Gastrocnemius medialis (tissue), 4 donors: ENCODE measurements around the gene PRR16. TPM values are rescaled to one million over a fixed set of nuclear protein-coding genes. Genes with fewer than 3 reads are reported as not detected.

ENCODE experiments used
- ATAC-seq, 2 donors: fragments of 150-250 bp; one replicate each; pipeline ENCODE4 v1.9.1; 2016
- DNase-seq, 2 donors: peaks; one replicate each; pipeline ENCODE4 v3.0.0-alpha.2; 2019
- H3K27ac ChIP-seq, 4 donors: fragments of 200-600 bp; sonication (generic); 1 replicate in 1 of 4; 2 replicates in 3 of 4; pipeline ENCODE4 v1.5.1; 2016 to 2018; ENCODE audit warnings: mild to moderate bottlenecking in 2 of 4, moderate library complexity in 1 of 4
- H3K27me3 ChIP-seq, 3 donors: fragments of 200-600 bp; sonication (generic) in 2 of 3; 1 replicate in 1 of 3; 2 replicates in 2 of 3; pipeline versions ENCODE4 v1.5.1 to v1.6.0; 2016 to 2019; ENCODE audit warnings: mild to moderate bottlenecking in 1 of 3, moderate library complexity in 1 of 3
- H3K36me3 ChIP-seq, 2 donors: fragments of 200-600 bp; sonication (generic) in 1 of 2; one replicate each; pipeline ENCODE4 v1.5.1; 2017 to 2018
- H3K4me1 ChIP-seq, 2 donors: fragments of 200-600 bp; sonication (generic) in 1 of 2; one replicate each; pipeline ENCODE4 v1.5.1; 2016 to 2017; ENCODE audit warnings: mild to moderate bottlenecking in 2 of 2
- H3K4me3 ChIP-seq, 4 donors: fragments of 200-600 bp; sonication (generic) in 3 of 4; 1 replicate in 1 of 4; 2 replicates in 3 of 4; pipeline ENCODE4 v1.5.1; 2016 to 2019; ENCODE audit warnings: mild to moderate bottlenecking in 2 of 4
- H3K9me3 ChIP-seq, 3 donors: fragments of 200-600 bp; sonication (generic) in 2 of 3; 1 replicate in 1 of 3; 2 replicates in 2 of 3; pipeline ENCODE4 v1.5.1; 2016 to 2019
- CTCF ChIP-seq, 5 experiments: fragments of 450-650 bp in 3 of 5; fragments of 200-600 bp in 2 of 5; sonication (generic) in 2 of 5; IDR thresholded peaks in 4 of 5; conservative IDR thresholded peaks in 1 of 5; 1 replicate in 4 of 5; 2 replicates in 1 of 5; pipeline ENCODE4 v1.5.1; 2016 to 2019; ENCODE audit warnings: antibody characterized with exemption in 5 of 5, mild to moderate bottlenecking in 3 of 5, moderate library complexity in 3 of 5
- POLR2A ChIP-seq, 2 donors: fragments of 450-650 bp; IDR thresholded peaks; one replicate each; pipeline ENCODE4 v1.6.1; 2017; ENCODE audit warnings: antibody characterized with exemption in 2 of 2, mild to moderate bottlenecking in 2 of 2, moderate library complexity in 2 of 2
- in situ Hi-C, 4 donors: fragments of 200-750 bp; cut with MboI; loops; one replicate each; pipeline versions ENCODE4 v1.15.0 to v1.8.0; 2017; ENCODE audit warnings: low sequenced_read_pairs in 4 of 4
- intact Hi-C: fragments of 100-400 bp; cut with DNase I; formaldehyde crosslinking; loops from one replicate; pipeline ENCODE4 v1.15.1; 2023; ENCODE audit warnings: low total_unique reads
- total RNA-seq, 4 donors: library from RNA; depleted of rRNA; stranded (reverse); fragments of >200 nt; gene quantifications; one replicate each; pipeline versions ENCODE4 v1.1.0 to v1.2.3, GENCODE V29; 2016

PRR16 gene
- total RNA-seq, 4 donors from 2014 or later: 0.66 to 3.9 (median 2.6) TPM

- ATAC-seq (no peak), DNase-seq (no peak)
- in situ Hi-C loops (loop anchor here in 3 of 4 donors (25.0 kb wide), 3 partner anchors 411 to 1011 kb away; partner anchors contain the start of gene HSD17B4 (in 1 of the 3)), intact Hi-C loops (no loop called here)
- Histone ChIP-seq H3K4me1 (peaks cover 9 to 33% of the 10 kb centered on the region in 2 donors), H3K27me3 (no peaks in the 10 kb centered on the region), H3K27ac (no peak overlapping the region), H3K9me3 (no peaks in the 10 kb centered on the region), H3K4me3 (no peak overlapping the region), H3K36me3 (no peaks in the 10 kb centered on the region)
- TF ChIP-seq POLR2A (IDR thresholded peaks at IDR 0.05) (no peak), CTCF (IDR thresholded peaks at IDR 0.05 in 4 of 5, conservative IDR thresholded peaks at IDR 0.05 in 1 of 5) (no peak)
Observed at GRCh38 chr5:120472911-120473310, 8.8 kb downstream of the PRR16 start.

GRCh38 chr5:120473332-120473731 lies 9.2 kb downstream of the PRR16 start:
- Histone ChIP-seq H3K4me1 (peaks cover 5 to 28% of the 10 kb centered on the region in 2 donors), H3K9me3 (no peaks in the 10 kb centered on the region), H3K36me3 (no peaks in the 10 kb centered on the region), H3K27me3 (no peaks in the 10 kb centered on the region), H3K27ac (no peak overlapping the region), H3K4me3 (no peak overlapping the region)
- in situ Hi-C loops (loop anchor here in 3 of 4 donors (25.0 kb wide), 3 partner anchors 411 to 1011 kb away; partner anchors contain the start of gene HSD17B4 (in 1 of the 3)), intact Hi-C loops (no loop called here)
- ATAC-seq (no peak), DNase-seq (no peak)
- no peak for TF ChIP-seq CTCF (IDR thresholded peaks at IDR 0.05 in 4 of 5, conservative IDR thresholded peaks at IDR 0.05 in 1 of 5)
- no peak for TF ChIP-seq POLR2A (IDR thresholded peaks at IDR 0.05)

- peak overlapping the region in 1 of 4 donors; percentile 10 for H3K27ac ChIP-seq
Observed at GRCh38 chr5:120476063-120476462, 12.0 kb downstream of the PRR16 start.

GRCh38 chr5:120479066-120479465 lies 15.0 kb downstream of the PRR16 start:
- TF ChIP-seq POLR2A (IDR thresholded peaks at IDR 0.05): no peak
- TF ChIP-seq CTCF (IDR thresholded peaks at IDR 0.05 in 4 of 5, conservative IDR thresholded peaks at IDR 0.05 in 1 of 5): no peak
- H3K36me3 ChIP-seq: no peaks in the 10 kb centered on the region
- no peaks in the 10 kb centered on the region for H3K9me3 ChIP-seq
- H3K27ac ChIP-seq: no peak overlapping the region
- H3K4me3 ChIP-seq: no peak overlapping the region
- peak in 1 of 2 donors; percentile 55 for ATAC-seq
- H3K4me1 ChIP-seq: no peaks in the 10 kb centered on the region
- in situ Hi-C loops (no loop called here), intact Hi-C loops (no loop called here)
- H3K27me3 ChIP-seq: no peaks in the 10 kb centered on the region
- no peak for DNase-seq

More at GRCh38 chr5:120476063-120476462, 12.0 kb downstream of the PRR16 start:
- intact Hi-C loops (no loop called here), in situ Hi-C loops (no loop called here)
- no peak for ATAC-seq
- Histone ChIP-seq H3K4me1 (peaks cover 0 to 12% of the 10 kb centered on the region in 2 donors), H3K27me3 (no peaks in the 10 kb centered on the region), H3K4me3 (no peak overlapping the region), H3K9me3 (no peaks in the 10 kb centered on the region), H3K36me3 (no peaks in the 10 kb centered on the region)
- DNase-seq: no peak
- TF ChIP-seq CTCF (IDR thresholded peaks at IDR 0.05 in 4 of 5, conservative IDR thresholded peaks at IDR 0.05 in 1 of 5) (no peak), POLR2A (IDR thresholded peaks at IDR 0.05) (no peak)
